GM19395 (cell line): ENCODE results near the gene ZBTB7A.

ENCODE experiments used
- ATAC-seq: cut with Tn5 transposase; IDR thresholded peaks from one replicate; pipeline ENCODE4 v1.9.1; 2021; ENCODE audit warnings: mild to moderate bottlenecking, moderate library complexity; ENCODE audit not compliant: unreplicated experiment

ZBTB7A gene

GRCh38 chr19:4069331-4069959 is 2.7 kb upstream of the ZBTB7A start:
- no peak for ATAC-seq

GRCh38 chr19:4068047-4068966 is 1.6 kb upstream of the ZBTB7A start:
- no peak for ATAC-seq

GRCh38 chr19:4067396-4068046 is 822 bp upstream of the ZBTB7A start:
- ATAC-seq = no peak

DNA sequence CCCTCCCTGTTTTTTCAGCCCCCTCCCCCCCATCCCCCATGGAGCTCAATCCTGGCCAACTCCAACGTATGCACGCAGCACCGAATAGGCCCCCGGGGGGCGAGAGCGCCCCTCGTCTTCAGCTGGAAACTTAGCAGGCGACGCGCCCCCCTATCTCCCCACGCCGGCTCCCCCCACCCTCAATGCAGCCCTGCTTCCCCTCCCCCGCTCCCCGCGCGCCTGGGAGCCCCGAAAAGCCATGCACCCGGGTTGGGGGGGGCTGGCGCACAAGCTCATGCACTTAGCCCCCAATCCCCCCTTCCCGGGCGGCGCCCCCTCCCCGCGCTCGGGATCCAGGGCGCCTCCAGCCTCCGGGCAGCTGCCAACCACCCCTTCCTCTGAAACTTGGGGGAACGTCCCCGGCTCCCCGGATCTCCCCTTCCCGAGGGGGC is 508 bp downstream of the ZBTB7A start:
- ATAC-seq = no peak

DNA sequence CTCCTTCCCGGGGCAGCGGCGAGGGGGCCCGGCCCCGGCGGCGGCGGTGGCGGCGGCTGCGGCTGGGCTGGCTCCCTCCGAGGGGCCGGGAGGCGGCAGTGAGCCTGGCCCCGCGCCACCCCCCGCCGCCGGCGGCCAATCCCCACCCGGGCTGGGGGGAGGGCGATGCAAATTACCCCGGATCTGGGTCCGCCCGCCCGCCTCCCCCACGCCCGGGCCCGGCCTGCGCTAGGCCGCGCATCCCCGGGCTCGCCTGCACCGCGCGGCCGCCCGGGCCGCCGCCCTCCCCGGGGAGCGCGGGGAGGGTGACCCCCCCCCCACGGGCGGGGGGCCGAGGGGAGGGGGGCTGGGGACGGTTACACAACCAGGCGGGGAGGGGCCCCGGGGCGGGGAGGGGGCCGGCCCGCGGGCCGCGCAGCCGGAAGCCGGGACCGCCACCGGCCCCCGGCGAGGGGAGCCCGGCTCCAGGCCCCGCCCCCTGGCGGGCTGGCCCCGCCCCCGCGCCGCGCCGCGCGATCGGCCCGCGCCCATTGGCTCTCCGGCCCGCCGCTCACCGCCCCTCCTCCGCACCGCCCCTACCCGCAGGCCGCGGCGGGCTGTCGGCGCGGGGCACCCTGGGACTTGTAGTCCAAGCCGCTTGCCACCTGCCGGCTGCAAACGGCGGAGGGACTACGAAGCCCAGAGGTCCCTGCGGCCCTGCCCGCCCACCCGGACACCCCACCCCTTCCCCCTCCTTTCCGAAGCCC is 1.1 kb downstream of the ZBTB7A start:
- ATAC-seq = peak; percentile 67

DNA sequence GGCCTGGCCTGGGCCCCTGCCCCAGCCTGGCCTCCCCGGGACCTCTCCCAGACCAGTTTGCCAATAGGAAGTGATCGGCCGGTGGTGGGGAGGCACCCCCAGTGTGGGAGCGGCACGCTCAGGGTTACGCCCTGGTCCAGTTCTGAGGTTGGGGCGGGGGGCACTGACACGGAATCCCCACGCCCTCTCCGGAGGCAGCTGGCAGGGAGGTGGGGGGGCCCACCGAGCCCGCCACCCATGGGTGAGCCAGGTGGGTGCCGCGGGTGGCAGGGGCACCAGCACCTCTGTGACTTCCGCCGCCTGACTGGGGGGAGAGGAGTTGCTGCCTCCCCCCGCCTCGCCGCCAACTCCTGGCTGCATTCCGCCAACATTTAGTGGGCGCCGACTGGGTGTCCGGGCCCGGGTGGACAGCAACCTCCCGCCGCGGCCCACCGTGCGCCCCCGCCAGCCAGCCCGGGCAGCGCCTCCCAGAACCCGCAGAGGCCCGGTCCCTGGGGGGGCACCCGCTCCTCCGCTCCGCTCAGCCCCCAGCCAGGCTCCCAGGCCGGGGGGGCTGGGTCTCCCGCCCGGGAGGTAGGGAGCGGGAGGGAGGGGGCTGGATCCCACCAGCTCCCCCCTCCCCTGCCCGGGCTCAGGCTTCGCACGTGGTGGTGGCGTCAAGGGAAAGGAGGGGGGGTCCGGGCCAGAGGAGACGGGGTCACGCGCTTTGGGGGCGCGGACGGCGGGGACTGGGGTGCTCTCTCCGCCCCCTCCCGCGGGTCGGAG is 2.0 kb downstream of the ZBTB7A start:
- peak; percentile 15 for ATAC-seq

DNA sequence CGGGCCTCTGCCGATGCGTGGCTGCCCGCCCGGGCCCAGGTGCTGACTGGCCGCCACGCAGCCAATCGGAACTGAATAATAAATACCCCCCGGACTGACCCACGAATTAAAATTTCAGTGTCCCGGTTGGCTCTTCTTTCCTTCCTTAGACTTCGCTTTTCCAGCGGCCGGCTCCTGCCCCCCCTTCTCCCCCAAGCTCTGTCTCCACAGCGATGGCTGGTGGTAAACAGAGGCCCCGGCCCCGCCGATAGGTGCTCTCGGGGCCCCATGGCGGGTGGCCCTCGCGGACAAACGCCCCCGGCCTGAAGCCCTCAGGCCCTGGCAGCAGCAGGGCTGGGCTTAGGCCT is 2.6 kb downstream of the ZBTB7A start:
- ATAC-seq = no peak

- no peak for ATAC-seq
These were observed 3.1 kb downstream of the ZBTB7A start for GRCh38 chr19:4063369-4064148.

GRCh38 chr19:4062419-4063368 is 4.0 kb downstream of the ZBTB7A start:
- no peak for ATAC-seq

- ATAC-seq = no peak
These were observed 4.8 kb downstream of the ZBTB7A start for GRCh38 chr19:4061683-4062418.

DNA sequence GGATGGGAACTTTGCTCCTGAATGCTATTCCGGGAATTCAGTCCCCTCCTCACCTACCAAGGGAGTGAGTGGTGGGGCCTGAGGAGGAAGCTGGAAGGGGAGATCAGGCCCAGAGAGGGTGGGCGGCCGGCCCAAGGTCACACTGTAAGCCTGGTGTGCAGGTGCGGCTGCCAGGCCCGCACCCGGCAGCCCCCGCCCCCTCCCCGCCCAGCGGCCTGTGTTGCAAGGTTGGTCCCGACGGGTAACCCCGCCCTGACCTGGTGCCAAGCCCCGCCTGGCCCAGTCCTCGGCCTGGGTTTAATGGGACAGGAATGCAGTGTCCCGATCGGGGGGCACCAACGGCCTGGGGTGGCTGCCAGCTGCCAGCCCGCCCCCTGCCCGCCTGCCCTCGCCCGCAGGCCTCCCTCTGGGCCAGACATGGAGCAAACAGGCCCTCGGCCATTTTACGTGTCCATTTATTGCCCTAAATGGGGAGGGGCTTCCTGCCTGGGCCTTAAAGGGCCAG is 5.5 kb downstream of the ZBTB7A start:
- no peak for ATAC-seq

DNA sequence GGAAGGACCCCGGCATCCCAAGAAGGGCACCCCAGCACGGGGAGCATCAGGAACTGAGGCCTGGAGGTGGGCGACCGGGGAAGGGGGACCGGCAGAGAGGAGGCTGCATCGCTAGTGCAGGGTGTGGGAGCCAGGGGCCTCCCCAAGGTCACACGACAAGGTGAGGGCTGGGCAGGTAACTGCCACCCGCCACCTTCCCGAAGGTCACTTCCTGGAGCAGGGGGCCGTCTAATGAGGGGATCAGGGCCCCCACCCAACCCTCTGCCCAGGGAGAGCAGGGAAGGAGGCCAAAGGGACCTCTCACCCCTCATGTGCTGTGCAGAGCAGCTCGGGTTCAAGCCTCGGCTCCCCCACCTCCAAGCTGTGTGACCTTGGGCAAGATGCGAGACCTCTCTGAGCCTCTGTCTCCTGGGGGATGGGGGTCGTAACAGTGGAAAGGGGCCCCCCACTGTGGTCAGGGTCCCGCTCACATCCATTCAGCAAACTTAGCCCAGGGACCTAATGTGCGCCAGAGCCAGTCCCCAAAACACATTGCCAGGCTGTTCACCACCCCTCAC is 6.0 kb downstream of the ZBTB7A start:
- no peak for ATAC-seq

GRCh38 chr19:4059891-4060620 is 6.6 kb downstream of the ZBTB7A start:
- no peak for ATAC-seq

DNA sequence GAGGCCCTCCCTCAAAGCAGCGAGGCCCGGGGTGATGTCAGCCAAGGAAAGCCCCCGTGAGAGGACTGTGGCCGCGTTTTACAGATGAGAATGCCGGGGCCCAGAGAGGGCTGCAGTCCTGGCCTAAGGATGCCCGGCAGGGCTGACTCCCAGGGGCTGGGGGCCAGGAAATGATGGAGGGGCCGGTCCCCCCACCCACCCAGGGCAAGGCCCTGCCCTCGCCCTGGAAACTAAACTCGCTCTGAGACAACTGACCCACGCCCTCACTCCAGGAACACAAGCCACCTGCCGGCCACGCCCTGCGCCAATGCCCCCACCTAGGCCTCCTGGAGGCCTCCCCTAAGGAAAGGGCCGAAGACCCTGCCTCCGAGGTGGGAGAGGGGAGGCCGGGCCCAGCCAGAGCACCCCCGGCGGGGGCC is 7.2 kb downstream of the ZBTB7A start:
- ATAC-seq = no peak

- no peak for ATAC-seq
These were observed 7.8 kb downstream of the ZBTB7A start for GRCh38 chr19:4058693-4059452.
